ENCODE results near the gene HDAC9.

DNA sequence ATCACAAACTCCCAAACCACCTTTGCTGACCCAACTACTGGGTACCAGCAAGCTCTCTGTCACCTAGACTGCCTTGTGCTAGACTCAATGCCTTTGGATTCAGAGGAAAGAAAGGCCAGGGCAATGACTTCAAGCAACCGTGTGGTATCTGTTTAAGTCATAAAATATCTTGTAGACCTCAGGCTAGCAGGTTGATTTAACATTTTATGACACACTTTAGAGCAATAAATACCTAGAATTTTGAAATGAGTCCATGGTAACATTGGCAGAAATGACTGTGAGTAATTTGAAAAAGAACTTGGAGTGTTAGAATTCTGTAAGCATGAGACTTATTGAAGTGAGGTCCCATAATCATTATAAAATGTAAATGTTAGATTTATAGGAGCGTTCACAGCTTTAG lies 534.7 kb downstream of the HDAC9 start:
- TF ChIP-seq, protein P1, sequence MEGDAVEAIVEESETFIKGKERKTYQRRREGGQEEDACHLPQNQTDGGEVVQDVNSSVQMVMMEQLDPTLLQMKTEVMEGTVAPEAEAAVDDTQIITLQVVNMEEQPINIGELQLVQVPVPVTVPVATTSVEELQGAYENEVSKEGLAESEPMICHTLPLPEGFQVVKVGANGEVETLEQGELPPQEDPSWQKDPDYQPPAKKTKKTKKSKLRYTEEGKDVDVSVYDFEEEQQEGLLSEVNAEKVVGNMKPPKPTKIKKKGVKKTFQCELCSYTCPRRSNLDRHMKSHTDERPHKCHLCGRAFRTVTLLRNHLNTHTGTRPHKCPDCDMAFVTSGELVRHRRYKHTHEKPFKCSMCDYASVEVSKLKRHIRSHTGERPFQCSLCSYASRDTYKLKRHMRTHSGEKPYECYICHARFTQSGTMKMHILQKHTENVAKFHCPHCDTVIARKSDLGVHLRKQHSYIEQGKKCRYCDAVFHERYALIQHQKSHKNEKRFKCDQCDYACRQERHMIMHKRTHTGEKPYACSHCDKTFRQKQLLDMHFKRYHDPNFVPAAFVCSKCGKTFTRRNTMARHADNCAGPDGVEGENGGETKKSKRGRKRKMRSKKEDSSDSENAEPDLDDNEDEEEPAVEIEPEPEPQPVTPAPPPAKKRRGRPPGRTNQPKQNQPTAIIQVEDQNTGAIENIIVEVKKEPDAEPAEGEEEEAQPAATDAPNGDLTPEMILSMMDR (IDR thresholded peaks at IDR 0.05) = no peak
- TF ChIP-seq ZFX (IDR thresholded peaks at IDR 0.05; ENCODE audit: borderline replicate concordance) = no peak

All from 22Rv1 (cell line).